Inflammatory macrophage (primary cell): ENCODE results near the gene KANSL3.
"Not testable (repeated sequence)": the region's sequence is repeated elsewhere in the genome, so short reads cannot be mapped to it uniquely, and the experiment has no call there.

ENCODE experiments used
- DNase-seq, 2 donors: peaks; one replicate each; pipeline ENCODE4 v3.0.0-alpha.2; 2020 to 2022
- total RNA-seq, 18 experiments: gene quantifications; one replicate each; lab custom pipeline; 2026; ENCODE audit warnings: mixed read lengths in 6 of 18, inconsistent platforms in 2 of 18; lab: John Stamatoyannopoulos, UW

Gene KANSL3
- total RNA-seq = 43.7 to 110 (median 69.4) reads per million in 18 experiments

DNA sequence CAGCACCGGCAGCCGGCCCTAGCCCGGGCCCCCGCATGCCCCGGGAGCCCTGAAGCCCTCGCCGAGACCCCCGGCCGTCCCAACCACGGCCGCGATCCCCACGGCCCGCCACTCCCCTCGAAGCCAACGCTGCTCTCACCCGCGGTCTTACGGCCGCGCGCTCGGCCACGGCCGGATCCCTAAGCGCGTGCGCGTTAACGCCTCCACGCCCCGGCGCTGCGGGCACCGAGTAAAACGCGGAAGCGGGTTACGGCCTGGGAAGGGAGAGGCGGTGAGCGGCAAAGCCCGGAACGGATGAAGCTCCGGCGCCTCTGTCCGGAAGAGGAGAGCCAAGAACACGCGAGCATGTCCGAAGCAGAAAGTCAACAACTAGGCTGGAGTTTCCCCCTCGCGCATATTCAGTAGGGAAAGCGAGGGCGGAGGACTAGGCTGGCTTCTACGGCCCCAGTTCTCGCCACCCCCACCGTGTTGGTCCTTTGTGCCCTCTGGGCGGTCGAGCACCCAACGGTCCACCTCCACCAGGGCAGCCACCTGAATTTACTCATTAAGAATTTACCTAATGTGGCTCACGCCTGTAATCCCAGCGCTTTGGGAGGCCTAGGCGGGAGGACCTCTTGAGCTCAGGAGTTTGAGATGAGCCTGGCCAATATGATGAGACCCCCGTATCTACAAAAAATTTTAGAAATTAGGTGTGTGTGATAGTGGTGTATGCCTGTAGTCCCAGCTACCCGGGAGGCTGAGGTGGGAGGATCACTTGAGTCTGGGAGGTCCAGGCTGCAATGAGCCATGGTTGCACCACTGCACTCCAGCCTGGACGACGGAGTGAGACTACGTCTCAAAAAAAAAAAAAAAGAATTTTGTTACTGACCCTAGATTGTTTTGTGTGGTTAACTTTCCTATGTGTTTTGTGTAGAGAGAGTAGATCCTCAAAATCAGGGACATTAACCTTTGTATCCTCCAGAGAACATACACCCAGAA is at the start of gene KANSL3:
KANSL3 (minus strand) TSS at position 169 of the 978 bp plus-strand sequence. CDS start 1,177 bp downstream, outside the sequence.
- DNase-seq = peak; percentile 96 to 97

DNA sequence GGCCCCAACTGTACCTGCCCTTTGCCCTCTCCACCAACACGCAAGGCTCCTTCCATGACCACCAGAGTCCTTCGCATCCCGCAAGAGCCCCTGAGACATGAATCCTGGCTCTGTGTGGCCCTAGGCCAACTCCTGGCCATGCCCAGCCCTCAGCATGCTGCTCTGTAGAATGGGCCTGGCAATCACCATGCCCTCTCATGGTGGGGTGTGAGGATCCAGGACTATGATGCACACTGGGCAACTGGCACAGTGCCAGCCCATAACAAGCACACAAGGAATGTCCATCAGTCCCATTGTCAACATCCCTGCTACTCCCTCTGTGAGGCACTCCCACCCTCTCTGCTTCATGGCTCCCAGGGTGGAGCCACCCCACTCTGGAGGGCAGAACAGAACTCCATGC is 49.2 kb upstream of the KANSL3 start:
- no peak for DNase-seq

DNA sequence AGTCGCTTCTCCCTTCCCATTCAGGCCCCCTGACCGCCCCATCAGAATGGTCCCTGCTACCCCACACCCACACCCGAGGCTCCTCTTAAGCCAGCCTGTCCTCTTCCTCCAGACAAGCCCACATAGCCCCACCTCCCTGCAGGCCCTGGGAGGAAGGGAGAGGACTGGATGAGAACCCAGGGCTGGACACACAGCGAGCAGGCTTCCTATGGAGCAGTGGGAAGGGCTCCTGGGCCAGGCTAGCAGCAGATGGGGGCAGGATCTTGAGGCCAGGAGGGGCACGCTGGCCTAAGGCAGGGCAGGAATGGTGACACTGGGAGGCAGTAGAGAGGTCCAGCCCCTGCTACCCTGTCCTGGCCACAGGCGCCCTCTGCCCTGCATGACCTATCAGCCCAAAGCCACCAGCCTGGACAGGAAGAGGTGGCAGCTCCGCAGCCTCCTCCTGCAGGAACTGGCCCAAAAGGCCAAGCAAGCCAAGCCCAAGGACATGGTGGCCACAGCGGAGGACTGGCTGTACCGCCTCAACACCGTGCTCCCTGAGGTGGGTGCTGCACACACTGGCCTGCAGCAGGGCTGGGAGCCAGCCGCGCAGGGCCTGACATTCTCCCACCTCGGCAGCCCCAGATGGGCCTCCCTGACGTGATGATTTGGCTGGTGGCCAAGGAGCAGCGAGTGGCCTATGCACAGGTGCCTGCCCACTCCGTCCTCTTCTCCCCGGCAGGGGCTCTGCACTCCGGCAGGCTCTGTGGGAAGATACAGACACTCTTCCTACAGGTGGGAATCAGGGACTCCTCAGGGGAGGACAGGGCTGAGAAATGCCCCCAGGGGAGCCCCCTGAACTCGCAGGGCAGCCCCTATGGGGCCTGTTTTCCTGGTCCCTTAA is 47.7 kb upstream of the KANSL3 start:
- DNase-seq = peak in 1 of 2 donors; percentile 2

DNA sequence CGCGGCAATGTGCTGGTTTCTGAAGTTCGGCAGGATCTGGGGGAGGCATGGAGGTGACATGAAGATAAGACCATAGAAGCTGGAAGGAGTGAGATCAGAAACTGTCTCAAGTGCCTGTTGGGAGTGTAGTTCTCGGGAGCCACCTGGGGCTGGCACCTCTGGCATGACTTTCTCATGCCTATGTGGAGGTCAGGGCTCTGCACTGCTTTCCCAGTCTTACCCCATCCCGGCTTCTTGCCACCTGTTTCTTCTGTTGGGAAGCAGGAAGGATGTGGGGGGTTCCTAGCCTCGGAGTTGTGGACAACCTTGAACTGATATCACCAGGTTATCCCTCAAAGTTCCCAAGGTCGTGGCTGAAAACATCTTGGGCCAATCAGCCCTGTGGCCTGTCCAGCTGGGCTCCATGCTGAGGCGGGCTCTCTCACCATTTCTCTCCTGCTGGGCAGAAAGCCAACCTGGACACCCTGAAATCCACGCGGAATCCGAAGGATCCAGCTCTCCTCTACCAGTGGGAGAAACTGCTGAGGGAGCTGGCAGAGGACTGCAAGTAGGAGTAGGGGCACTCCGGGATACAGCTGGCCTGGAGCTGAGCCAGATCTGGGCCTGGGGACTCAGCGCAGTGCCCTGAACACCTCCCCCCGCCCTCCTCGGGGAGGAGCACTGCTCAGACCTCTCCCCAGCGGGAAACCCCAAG is 46.9 kb upstream of the KANSL3 start:
- DNase-seq = no peak

DNA sequence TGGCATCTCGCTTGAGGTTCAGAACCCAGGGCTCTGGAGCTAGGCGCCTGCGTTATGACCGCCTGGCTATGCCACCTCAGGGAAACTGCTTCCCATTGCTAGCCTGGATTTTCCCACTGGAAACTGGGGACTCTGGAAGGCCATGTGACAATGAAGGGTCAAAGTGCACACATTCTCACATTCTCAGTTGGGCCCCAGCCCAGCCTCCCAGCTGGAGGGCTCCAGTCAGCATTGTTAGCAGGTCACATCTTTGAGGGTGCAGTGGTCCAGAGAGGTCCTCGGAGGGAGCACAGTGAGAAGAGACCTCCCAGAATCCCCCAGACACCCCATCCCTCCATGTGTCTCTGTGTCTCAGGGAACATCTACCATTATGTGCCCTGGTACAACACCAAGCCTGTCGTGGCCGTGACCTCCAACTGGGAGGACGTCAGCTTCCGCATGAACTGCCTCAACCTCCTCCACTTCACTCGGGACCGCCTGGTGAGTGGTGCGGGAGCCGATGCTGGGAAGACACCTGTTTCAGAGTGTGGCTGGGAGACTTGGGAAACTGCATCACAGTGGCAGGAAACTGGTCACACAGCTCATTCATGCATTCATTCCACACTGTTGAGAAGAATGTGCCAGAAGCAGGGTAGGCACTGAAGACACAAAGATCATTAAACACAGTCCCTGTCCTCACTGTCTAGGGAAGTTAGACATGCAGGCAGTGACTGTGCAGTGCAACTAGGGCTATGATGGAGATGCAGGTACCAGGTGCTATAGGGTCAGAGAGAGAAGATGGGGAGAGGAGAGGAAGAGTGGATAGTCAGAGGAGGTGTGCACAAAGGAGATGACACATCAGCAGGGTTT is 46.1 kb upstream of the KANSL3 start:
- no peak for DNase-seq

DNA sequence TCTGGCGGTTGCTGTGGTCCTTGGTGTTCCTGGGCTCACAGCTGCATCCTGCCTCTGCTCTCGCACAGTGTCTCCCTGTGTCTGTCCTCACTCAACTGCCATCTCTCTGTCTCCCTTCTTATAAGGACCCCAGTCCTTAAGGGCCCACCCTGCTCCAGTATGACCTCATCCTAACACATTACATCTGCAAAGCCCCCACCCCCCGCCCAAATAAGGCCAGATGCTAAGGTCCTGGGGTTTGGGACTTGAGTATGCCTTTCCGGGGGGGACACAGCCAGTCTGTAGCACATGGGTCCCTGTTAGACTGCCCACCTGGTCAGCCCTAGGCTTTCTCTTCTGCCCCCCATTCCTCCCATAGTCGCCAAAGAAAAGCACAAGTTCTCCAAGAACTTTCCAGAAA is 45.2 kb upstream of the KANSL3 start:
- no peak for DNase-seq

DNA sequence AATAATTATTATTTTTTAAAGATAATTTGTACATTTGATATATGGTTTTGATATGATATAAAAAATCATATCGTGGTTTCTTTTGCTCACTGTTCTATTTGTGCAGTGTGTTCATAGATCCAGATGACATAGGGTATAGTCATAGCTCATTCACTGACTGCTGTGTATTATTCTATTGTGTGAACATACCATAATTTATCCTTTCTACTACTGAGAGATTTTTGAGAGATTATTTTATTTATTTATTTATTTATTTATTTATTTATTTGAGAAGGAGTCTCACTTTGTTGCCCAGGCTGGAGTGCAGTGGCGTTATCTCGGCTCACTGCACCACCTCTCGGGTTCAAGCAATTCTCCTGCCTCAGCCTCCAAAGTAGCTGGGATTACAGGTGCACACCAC is 43.4 kb upstream of the KANSL3 start:
- DNase-seq = no peak

DNA sequence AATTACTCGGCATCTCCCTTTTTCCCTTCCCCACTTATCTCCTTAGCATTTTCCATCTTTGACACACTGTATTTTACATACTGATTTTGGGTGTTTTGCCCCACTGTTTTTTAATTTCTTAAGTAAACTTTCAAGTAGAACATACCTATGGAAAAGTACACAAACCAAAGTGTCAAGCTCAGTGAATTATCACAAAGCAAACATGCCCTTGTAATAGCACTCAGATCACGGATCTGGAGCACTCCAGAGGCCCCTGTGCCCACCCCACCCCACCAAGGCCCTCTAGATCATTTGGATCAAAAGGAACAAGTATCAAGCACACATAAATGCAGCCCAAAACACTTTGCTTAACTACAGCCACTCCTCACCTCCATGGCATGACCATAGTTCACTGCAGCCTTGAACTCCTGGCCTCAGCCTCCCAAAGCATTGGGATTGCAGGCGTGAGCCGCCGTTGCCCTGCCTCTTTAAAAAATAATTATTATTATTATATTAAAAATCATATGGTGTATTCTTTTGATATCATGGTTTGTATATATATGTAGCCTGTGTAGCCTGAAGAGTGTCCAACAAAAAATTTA is 42.5 kb upstream of the KANSL3 start:
- no peak for DNase-seq

DNA sequence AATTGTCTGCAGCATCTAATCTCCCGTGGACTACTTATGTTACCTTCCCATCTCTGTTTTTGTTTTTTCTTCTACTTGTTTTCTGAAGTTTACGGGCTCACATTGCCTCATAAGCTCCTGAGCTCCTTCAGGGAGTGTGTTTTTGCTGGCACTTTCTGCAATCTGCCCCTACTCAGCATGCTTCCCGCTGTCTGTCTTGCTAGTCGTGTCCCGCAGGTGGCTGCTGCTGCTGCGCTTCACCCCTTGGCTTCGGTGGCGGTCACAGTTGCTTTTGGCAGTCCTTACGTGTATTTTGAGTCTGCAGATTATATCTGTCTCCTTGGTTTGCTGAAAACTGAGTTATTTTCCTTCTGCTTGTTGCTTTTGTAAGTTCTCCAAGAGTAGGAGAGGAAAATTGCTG is 41.7 kb upstream of the KANSL3 start:
- DNase-seq = no peak

DNA sequence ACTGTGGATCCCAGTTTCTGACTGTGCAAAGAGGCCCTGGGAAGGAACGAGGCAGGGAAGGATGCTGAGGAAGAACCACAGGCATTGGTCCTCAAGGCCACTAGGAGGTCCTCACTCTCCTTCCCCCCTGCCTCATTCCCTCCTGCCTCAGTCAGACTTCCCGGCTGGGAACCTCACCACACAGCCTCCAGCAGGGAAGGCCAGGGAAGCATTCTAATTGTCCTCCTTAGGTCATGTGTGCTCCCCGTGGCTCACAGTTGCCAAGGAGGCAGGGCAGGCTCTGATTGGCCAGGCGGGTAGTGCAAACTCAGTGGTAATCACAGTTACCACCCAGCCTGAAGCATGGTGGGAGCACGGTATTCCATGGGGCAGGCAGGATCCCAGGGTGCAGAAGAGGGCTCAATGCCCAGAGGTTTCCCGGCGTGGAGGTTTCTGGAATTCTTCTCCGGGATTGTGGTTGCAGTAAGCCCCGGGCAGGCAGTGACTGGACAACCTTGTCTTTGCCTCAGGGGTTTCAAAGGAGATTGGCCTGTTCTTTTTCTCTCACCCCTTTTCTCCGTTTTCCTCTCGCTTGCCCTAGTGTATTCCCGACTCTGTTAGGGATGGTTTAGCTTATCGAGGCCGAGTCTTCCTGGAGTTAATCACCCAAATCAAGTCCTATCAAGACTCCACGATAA is 31.6 kb upstream of the KANSL3 start:
- no peak for DNase-seq

DNA sequence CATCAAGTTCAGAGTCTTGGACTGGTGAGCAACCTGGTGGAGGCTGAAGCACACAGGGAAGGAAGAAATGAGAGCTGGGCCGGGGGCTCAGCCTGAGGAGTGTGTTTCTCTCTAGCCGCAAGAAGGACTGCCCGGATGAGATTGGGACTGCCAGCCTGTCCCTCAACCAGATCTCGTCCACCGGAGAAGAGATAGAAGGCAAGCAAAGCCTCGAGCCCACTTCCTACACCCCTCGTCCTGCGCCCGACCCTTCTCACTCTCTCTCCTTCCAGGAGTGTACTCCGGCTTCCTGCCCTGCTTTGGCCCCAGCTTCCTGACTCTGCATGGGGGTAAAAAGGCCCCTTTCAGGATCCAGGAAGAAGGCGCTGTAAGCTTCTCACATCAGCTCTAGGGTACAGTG is 30.7 kb upstream of the KANSL3 start:
- no peak for DNase-seq

DNA sequence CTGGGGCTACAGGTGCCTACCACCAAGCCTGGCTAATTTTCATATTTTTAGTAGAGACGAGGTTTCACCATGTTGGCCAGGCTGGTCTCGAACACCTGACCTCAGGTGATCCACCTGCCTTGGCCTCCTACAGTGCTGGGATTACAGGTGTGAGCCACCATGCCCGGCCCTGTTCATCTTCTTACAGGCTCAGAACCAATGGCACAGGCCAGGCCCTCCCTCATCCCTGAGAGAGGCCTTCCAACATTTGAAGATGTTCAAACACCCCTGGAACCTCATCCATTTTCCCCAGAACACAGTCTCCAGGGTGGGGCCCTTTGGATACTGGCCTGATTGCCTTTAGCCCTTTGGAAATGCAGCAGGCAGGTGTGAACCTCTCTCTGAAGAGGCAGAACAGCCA is 27.6 kb upstream of the KANSL3 start:
- DNase-seq = not testable (repeated sequence)

DNA sequence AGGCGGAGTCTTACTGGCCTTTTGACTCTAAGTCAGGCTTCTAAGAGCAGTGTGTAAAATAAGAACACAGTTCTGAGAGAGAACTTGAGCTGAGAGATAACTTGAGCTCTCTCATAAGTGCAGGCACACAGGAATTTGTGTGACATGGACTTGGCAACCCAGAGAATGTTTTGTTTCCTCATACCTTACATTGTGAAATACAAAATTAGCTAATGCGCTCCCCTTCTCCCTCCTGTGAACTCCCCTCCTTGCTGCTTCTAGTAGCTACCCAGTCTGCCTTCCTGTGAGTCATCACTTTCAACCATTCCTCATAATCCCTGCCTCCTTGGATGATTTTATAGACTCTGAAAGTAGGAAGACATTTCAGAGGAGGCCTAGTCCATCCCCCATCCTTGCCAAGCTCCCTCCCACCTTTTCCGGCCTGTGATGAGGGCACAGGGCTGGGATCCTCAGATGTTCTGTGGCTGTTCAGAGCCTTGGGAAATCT is 27.0 kb upstream of the KANSL3 start:
- peak; percentile 87 to 97 for DNase-seq

DNA sequence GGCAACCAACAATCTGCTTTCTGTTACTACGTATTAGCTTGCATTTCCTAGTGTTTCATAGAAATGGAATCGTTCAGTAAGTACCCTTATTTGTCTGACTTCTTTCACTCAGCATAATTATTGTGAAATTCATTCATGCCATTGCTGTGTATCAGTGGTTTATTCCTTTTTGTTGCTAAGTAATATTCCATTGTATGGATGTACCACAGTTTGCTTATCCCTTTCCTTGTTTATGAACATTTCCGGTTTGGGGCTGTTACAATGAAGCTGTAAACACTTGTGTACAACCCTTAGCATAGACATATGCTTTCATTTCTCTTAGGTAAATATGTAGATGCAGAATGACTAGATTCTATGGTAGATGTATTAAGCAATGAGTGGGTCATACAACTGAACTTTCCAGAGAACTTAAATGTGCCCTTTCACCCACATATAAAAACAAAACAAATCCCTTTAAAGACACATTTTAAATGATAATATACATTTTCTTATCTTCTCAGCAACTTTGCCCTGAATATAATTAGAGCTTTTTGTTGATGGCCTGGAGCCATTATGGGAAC is 26.3 kb upstream of the KANSL3 start:
- DNase-seq = peak in 1 of 2 donors; percentile 16

DNA sequence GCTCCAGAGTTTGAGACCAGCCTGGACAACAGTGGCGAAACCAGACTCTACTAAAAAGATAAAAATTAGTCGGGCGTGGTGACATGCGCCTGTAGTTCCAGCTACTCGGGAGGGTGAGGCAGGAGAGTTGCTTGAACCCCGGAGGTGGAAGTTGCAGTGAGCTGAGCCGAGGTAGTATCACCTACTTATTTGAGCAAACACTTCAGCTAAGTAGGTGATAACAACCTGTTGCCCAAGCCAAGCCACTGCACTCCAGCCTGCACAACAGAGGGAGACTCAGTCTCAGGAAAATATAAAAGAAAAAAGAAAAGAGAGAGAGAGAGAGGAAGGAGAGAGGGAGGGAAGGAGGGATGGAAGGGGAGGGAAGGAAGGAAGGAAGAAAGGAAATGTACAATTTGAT is 25.7 kb upstream of the KANSL3 start:
- DNase-seq = no peak

DNA sequence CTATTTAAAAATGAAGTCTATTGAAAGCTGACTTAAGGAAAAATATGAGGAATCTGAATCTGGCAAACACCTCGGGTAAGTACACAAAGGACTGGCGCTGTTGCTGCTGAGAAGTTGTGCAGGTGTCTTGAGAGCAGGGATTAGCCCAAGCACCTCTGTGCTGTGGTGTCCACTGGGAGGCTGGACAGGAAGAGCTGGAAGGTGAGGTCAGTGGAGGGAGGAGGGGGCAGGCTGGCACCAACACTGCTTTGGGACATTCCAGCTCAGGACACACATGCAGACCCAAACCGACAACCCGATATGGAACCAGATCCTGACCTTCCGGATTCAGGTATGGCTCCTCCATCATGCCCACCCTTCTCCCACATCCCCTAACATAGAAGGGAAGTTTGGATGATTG is 25.1 kb upstream of the KANSL3 start:
- no peak for DNase-seq

DNA sequence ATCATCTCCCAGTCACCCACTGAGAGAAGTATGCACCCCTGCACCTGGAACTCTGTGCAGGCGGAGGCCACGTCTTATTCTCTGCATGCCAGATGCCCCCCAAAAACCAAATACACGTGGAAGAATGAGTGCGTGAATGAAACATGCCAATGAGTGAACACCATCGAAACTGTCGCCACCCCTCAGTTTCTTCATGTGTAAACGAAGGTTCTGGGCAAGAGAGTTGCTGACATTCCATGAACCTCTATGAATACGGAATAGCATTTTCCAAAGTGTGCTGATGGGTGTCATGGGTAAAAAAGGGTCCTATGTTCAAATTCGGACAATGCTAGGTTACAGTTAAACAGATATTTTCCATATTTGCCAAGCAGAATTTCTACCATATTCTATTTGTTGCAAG is 24.2 kb upstream of the KANSL3 start:
- DNase-seq = no peak

DNA sequence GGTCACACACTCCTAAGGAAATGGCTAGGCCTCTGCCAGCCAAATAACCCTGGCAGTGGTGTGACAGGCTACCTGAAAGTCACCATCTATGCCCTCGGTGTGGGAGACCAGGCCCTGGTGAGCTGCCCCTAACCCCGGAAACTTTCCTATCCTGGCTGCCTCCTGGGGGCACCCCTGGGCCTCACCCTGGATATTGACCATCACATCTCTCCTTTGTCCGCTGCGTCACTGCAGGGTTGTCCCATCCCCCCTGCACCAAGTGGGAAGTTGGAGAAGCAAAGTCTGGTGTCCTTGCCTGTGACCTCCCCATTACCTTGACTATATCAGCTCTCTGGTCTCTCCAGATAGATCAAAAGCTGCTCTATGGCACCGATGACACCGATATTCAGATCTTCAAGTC is 23.2 kb upstream of the KANSL3 start:
- no peak for DNase-seq

DNA sequence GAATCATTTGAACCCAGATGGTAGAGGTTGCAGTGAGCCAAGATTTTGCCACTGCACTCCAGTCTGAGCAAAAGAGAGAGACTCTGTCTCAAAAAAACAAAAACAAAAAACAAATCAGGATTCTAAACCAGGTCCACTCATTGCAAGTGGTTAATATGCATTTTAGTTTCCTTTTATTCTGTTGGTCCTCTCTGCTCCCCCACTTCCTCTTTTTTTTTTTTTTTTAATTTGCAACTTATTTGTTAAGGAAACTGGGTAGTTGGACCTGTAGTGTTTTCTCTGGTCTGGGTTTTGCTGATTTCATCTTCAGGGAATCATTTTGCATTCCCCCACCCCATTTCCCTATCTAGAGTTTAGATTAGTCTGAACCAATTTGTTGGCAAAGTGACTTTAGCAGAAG is 18.4 kb upstream of the KANSL3 start:
- peak; percentile 14 to 59 for DNase-seq

DNA sequence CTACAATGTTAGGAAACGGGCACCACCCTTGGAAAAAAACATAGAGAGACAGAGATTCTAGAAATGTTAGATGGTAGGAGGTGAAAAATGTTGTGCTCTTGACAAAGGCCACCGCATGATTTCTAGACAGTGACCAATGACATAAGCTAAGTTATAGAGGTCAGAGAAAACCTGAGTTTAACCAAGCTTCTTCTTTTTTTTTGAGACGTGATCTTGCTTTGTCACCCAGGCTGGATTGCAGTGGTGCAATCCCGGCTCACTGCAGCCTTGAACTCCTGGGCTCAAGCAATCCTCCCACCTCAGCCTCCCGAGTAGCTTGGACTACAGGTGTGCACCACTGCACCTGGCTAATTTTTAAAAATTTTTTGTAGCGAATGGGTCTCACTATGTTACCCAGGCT is 17.4 kb upstream of the KANSL3 start:
- DNase-seq = peak; percentile 83
